HG02884 (cell line): Measurements from ENCODE around the gene TSC22D1.

Experiments used
- ATAC-seq: cut with Tn5 transposase; IDR thresholded peaks from one replicate; pipeline ENCODE4 v1.9.1; 2021; ENCODE audit warnings: mild to moderate bottlenecking, moderate library complexity; ENCODE audit not compliant: unreplicated experiment

The TSC22D1 gene

GRCh38 chr13:44410328-44410859 is 165.7 kb downstream of the TSC22D1 start:
- ATAC-seq, result no peak

- ATAC-seq, result no peak
These were observed 166.5 kb downstream of the TSC22D1 start for GRCh38 chr13:44409595-44409994.

- no peak for ATAC-seq
These were observed 168.2 kb downstream of the TSC22D1 start for GRCh38 chr13:44407891-44408290.

- no peak for ATAC-seq
These were observed 168.8 kb downstream of the TSC22D1 start for GRCh38 chr13:44407379-44407778.

- no peak for ATAC-seq
These were observed 169.5 kb downstream of the TSC22D1 start for GRCh38 chr13:44406617-44407016.

GRCh38 chr13:44404261-44405132 is 171.6 kb downstream of the TSC22D1 start:
- no peak for ATAC-seq

- ATAC-seq, result no peak
These were observed 172.6 kb downstream of the TSC22D1 start for GRCh38 chr13:44403461-44404056.

- ATAC-seq, result no peak
These were observed 173.2 kb downstream of the TSC22D1 start for GRCh38 chr13:44402899-44403445.

- no peak for ATAC-seq
These were observed 174.6 kb downstream of the TSC22D1 start for GRCh38 chr13:44401577-44401976.

GRCh38 chr13:44400736-44401135 is 175.4 kb downstream of the TSC22D1 start:
- no peak for ATAC-seq

GRCh38 chr13:44399074-44399473 is 177.1 kb downstream of the TSC22D1 start:
- no peak for ATAC-seq

GRCh38 chr13:44398606-44399005 is 177.5 kb downstream of the TSC22D1 start:
- ATAC-seq, result no peak

GRCh38 chr13:44397766-44398223 is 178.3 kb downstream of the TSC22D1 start:
- no peak for ATAC-seq

GRCh38 chr13:44396701-44397580 is 179.2 kb downstream of the TSC22D1 start:
- no peak for ATAC-seq

- ATAC-seq, result no peak
These were observed 180.0 kb downstream of the TSC22D1 start for GRCh38 chr13:44395976-44396694.

- no peak for ATAC-seq
These were observed 181.5 kb downstream of the TSC22D1 start for GRCh38 chr13:44394658-44395057.

- ATAC-seq, result no peak
These were observed 182.7 kb downstream of the TSC22D1 start for GRCh38 chr13:44393391-44393790.

- no peak for ATAC-seq
These were observed 186.3 kb downstream of the TSC22D1 start for GRCh38 chr13:44389876-44390275.

GRCh38 chr13:44389060-44389666 is 187.0 kb downstream of the TSC22D1 start:
- ATAC-seq, result no peak
